H1 (cell line): ENCODE measurements around the gene URB2. TPM values are rescaled to one million over a fixed set of nuclear protein-coding genes. Genes with fewer than 3 reads are reported as not detected.
A peak's percentile ranks its signal among the peaks of the same experiment; 100 is the strongest.

Experiments used
- CTCF ChIA-PET: fragments of 300-600 bp; sonication (Branson Sonifier 250); formaldehyde crosslinking; loops from one replicate; lab custom pipeline; 2021; ENCODE audit not compliant: partially characterized antibody; lab: Charles Lee
- POLR2A ChIA-PET: fragments of 300-600 bp; sonication (Branson Sonifier 250); formaldehyde crosslinking; loops from one replicate; lab custom pipeline; 2021; ENCODE audit warnings: inconsistent platforms; ENCODE audit not compliant: partially characterized antibody; lab: Charles Lee
- DNase-seq, 2 experiments: peaks; one replicate each; pipeline versions ENCODE4 v3.0.0 to v3.0.0-alpha.2; 2010 to 2022; ENCODE audit warnings: low spot score in 2 of 2, low read depth in 1 of 2, mixed read lengths in 1 of 2
- FAIRE-seq: peaks from 2 replicates; lab custom pipeline; 2011; peaks lifted over from hg19 to GRCh38; lab: Jason Lieb, UNC
- H2AFZ ChIP-seq: 2 replicates; pipeline ENCODE4 v1.8.1; 2012; ENCODE audit warnings: low read length, inconsistent platforms
- H2AK5ac ChIP-seq: 2 replicates; pipeline ENCODE4 v1.6.1; 2013; ENCODE audit warnings: low read depth, low read length
- H2BK120ac ChIP-seq: replicated peaks from 2 replicates; pipeline ENCODE3; 2013; ENCODE audit warnings: low read depth, low read length, inconsistent platforms
- H2BK12ac ChIP-seq: 2 replicates; pipeline ENCODE4 v1.6.1; 2013; ENCODE audit warnings: low read depth, low read length
- H2BK15ac ChIP-seq: 2 replicates; pipeline ENCODE4 v1.6.1; 2013; ENCODE audit warnings: low read length
- H2BK20ac ChIP-seq: 2 replicates; pipeline ENCODE4 v1.6.1; 2013; ENCODE audit warnings: low read length
- H2BK5ac ChIP-seq: 2 replicates; pipeline ENCODE4 v1.6.1; 2013; ENCODE audit warnings: low read depth, low read length
- H3K14ac ChIP-seq: 2 replicates; pipeline ENCODE4 v1.6.1; 2013; ENCODE audit warnings: inconsistent platforms; ENCODE audit not compliant: insufficient read length
- H3K18ac ChIP-seq: 2 replicates; pipeline ENCODE4 v1.6.1; 2013; ENCODE audit warnings: low read length; ENCODE audit errors: extremely low read depth
- H3K23ac ChIP-seq: 2 replicates; pipeline ENCODE4 v1.6.1; 2013; ENCODE audit warnings: inconsistent platforms; ENCODE audit not compliant: insufficient read length
- H3K23me2 ChIP-seq: 2 replicates; pipeline ENCODE4 v1.6.1; 2013; ENCODE audit warnings: low read depth, low read length
- H3K27ac ChIP-seq: 2 replicates; pipeline ENCODE4 v1.6.1; 2011; ENCODE audit warnings: low read depth, low read length, inconsistent platforms
- H3K27me3 ChIP-seq, 4 experiments: replicated peaks in 1 of 4; 1 replicate in 1 of 4; 2 replicates in 3 of 4; pipeline versions ENCODE4 v1.6.1 to v1.8.1; 2011 to 2013; ENCODE audit warnings: low read length in 3 of 4, mild to moderate bottlenecking in 3 of 4, inconsistent platforms in 2 of 4, mixed read lengths in 2 of 4, moderate library complexity in 1 of 4; ENCODE audit not compliant: control insufficient read depth in 3 of 4, insufficient read depth in 3 of 4; ENCODE audit errors: extremely low read depth in 1 of 4
- H3K36me3 ChIP-seq, 4 experiments: 2 replicates each; pipeline versions ENCODE4 v1.6.1 to v1.8.1; 2011 to 2013; ENCODE audit warnings: mild to moderate bottlenecking in 4 of 4, low read length in 3 of 4, moderate library complexity in 2 of 4, control low read depth in 1 of 4, inconsistent platforms in 1 of 4; ENCODE audit not compliant: insufficient read depth in 4 of 4, control insufficient read depth in 2 of 4
- H3K4ac ChIP-seq: replicated peaks from 2 replicates; pipeline ENCODE3; 2013; ENCODE audit warnings: low read length, low read depth, mixed read lengths, inconsistent platforms; ENCODE audit not compliant: insufficient read length
- H3K4me1 ChIP-seq, 4 experiments: replicated peaks in 1 of 4; 1 replicate in 1 of 4; 2 replicates in 3 of 4; pipeline versions ENCODE4 v1.6.1 to v1.8.1; 2011 to 2013; ENCODE audit warnings: low read length in 3 of 4, inconsistent platforms in 2 of 4, mixed read lengths in 1 of 4; ENCODE audit not compliant: insufficient read depth in 4 of 4, control insufficient read depth in 3 of 4
- H3K4me2 ChIP-seq, 2 experiments: 2 replicates each; pipeline versions ENCODE4 v1.6.1 to v1.8.1; 2011 to 2013; ENCODE audit warnings: low read depth in 2 of 2, low read length in 2 of 2, control low read depth in 1 of 2, inconsistent platforms in 1 of 2, mild to moderate bottlenecking in 1 of 2; ENCODE audit not compliant: insufficient read depth in 1 of 2
- H3K4me3 ChIP-seq, 4 experiments: fragments of 200-600, 300-600 bp in 1 of 4; sonication (generic), shearing (Covaris generic), sonication (Bioruptor Twin) in 1 of 4; 2 replicates each; pipeline versions ENCODE4 v1.5.1 to v1.8.1; 2011 to 2016; ENCODE audit warnings: low read length in 4 of 4, low read depth in 3 of 4, control low read depth in 2 of 4, inconsistent platforms in 2 of 4, mild to moderate bottlenecking in 2 of 4, mixed read lengths in 1 of 4, moderate library complexity in 1 of 4; ENCODE audit not compliant: insufficient read depth in 2 of 4; ENCODE audit errors: extremely low read depth in 1 of 4
- H3K56ac ChIP-seq: replicated peaks from 2 replicates; pipeline ENCODE3; 2013; ENCODE audit warnings: low read depth, mild to moderate bottlenecking, mixed read lengths, low read length, inconsistent platforms; ENCODE audit not compliant: insufficient read length
- H3K79me1 ChIP-seq: 2 replicates; pipeline ENCODE4 v1.6.1; 2013; ENCODE audit warnings: low read depth, low read length, control low read depth
- H3K79me2 ChIP-seq, 2 experiments: 2 replicates each; pipeline versions ENCODE4 v1.6.1 to v1.8.1; 2012 to 2013; ENCODE audit warnings: low read length in 2 of 2, mild to moderate bottlenecking in 2 of 2, inconsistent platforms in 1 of 2; ENCODE audit not compliant: insufficient read depth in 2 of 2, control insufficient read depth in 1 of 2
- H3K9ac ChIP-seq, 4 experiments: replicated peaks in 1 of 4; 1 replicate in 1 of 4; 2 replicates in 3 of 4; pipeline versions ENCODE4 v1.6.1 to v1.8.1; 2011 to 2013; ENCODE audit warnings: low read depth in 3 of 4, low read length in 3 of 4, control low read depth in 2 of 4, mild to moderate bottlenecking in 2 of 4, moderate library complexity in 2 of 4, inconsistent platforms in 1 of 4; ENCODE audit errors: extremely low read depth in 1 of 4
- H3K9me3 ChIP-seq, 2 experiments: 2 replicates each; pipeline versions ENCODE4 v1.6.1 to v1.8.1; 2012 to 2013; ENCODE audit warnings: mild to moderate bottlenecking in 2 of 2, moderate library complexity in 2 of 2, control low read depth in 1 of 2, inconsistent platforms in 1 of 2, low read depth in 1 of 2, low read length in 1 of 2, mixed read lengths in 1 of 2; ENCODE audit not compliant: insufficient read depth in 2 of 2
- H4K20me1 ChIP-seq, 2 experiments: replicated peaks in 1 of 2; 2 replicates each; pipeline versions ENCODE3 to v1.8.1; 2011 to 2013; ENCODE audit warnings: inconsistent platforms in 2 of 2, low read length in 2 of 2, mild to moderate bottlenecking in 1 of 2; ENCODE audit not compliant: insufficient read depth in 2 of 2, control insufficient read depth in 1 of 2
- H4K5ac ChIP-seq: 2 replicates; pipeline ENCODE4 v1.6.1; 2013; ENCODE audit warnings: low read length, low read depth, mixed read lengths, inconsistent platforms; ENCODE audit not compliant: insufficient read length
- H4K8ac ChIP-seq: 2 replicates; pipeline ENCODE4 v1.8.0; 2013; ENCODE audit warnings: mild to moderate bottlenecking, moderate library complexity, low read length, inconsistent platforms; ENCODE audit not compliant: insufficient read depth; ENCODE audit errors: extremely low read depth
- H4K91ac ChIP-seq: replicated peaks from 2 replicates; pipeline ENCODE3; 2013; ENCODE audit warnings: low read length, mixed read lengths, inconsistent platforms; ENCODE audit not compliant: insufficient read length
- CREB1 ChIP-seq: IDR thresholded peaks from 2 replicates; pipeline ENCODE4 v1.6.1; 2012; ENCODE audit warnings: inconsistent platforms
- E2F6 ChIP-seq: IDR thresholded peaks from 2 replicates; pipeline ENCODE4 v1.6.1; 2012; ENCODE audit warnings: inconsistent platforms
- GTF2F1 ChIP-seq: IDR thresholded peaks from 2 replicates; pipeline ENCODE4 v1.6.1; 2012; ENCODE audit warnings: low read depth, low read length, improper control_type of control experiment, borderline replicate concordance
- KDM1A ChIP-seq: fragments of 200-600, 300-600 bp; sonication (generic); IDR thresholded peaks from 2 replicates; pipeline ENCODE4 v1.7.1; 2016; ENCODE audit warnings: mild to moderate bottlenecking, low read length, borderline replicate concordance
- POU5F1 ChIP-seq: IDR thresholded peaks from 2 replicates; pipeline ENCODE4 v1.6.1; 2011; ENCODE audit warnings: low read depth, mild to moderate bottlenecking, low read length, moderate library complexity
- RFX5 ChIP-seq: IDR thresholded peaks from 2 replicates; pipeline ENCODE4 v1.6.1; 2011; ENCODE audit warnings: low read depth, low read length, improper control_type of control experiment, borderline replicate concordance
- RNF2 ChIP-seq: fragments of 200-900, 300-1000 bp; sonication (generic); IDR thresholded peaks from 2 replicates; pipeline ENCODE4 v1.7.1; 2016; ENCODE audit warnings: borderline replicate concordance, low read depth, mild to moderate bottlenecking, antibody characterized with exemption, low read length; ENCODE audit not compliant: poor library complexity, severe bottlenecking; ENCODE audit errors: missing control alignments
- SAP30 ChIP-seq: fragments of 300-600 bp; sonication (generic); IDR thresholded peaks from 2 replicates; pipeline ENCODE4 v1.7.1; 2012; ENCODE audit warnings: low read length, moderate library complexity, mild to moderate bottlenecking, inconsistent platforms; ENCODE audit not compliant: insufficient read depth, insufficient replicate concordance
- TBP ChIP-seq: IDR thresholded peaks from 2 replicates; pipeline ENCODE4 v1.6.1; 2011; ENCODE audit warnings: low read depth, low read length, improper control_type of control experiment
- TCF12 ChIP-seq: IDR thresholded peaks from 2 replicates; pipeline ENCODE4 v1.6.1; 2011; ENCODE audit warnings: low read depth, mild to moderate bottlenecking, low read length
- WGBS, 2 experiments: shearing (Covaris generic) in 1 of 2; methylation state at CpG; one replicate each; pipeline versions ENCODE4 v1.1.6 to v1.1.7; 2013 to 2015; ENCODE audit warnings: low lambda C conversion rate in 2 of 2, mixed read lengths in 2 of 2, inconsistent platforms in 1 of 2, low coverage in 1 of 2, missing lambda C conversion rate in 1 of 2; ENCODE audit not compliant: insufficient replicate concordance in 2 of 2, insufficient coverage in 1 of 2, insufficient read length in 1 of 2; ENCODE audit errors: extremely low coverage in 1 of 2, missing lambda C conversion rate in 1 of 2; 5-methylcytosine and 5-hydroxymethylcytosine counted together
- polyA plus RNA-seq, 7 experiments: library from polyadenylated mRNA; depleted of rRNA in 3 of 7; stranded (reverse) in 5 of 7; unstranded in 2 of 7; fragments of >200 nt in 5 of 7; fragments of 200-250 nt in 2 of 7; gene quantifications; 1 replicate in 5 of 7; 2 replicates in 1 of 7; 4 replicates in 1 of 7; pipeline versions ENCODE4 v1.2.1 to v1.2.3, GENCODE V29; 2011 to 2013; ENCODE audit warnings: missing spikeins in 2 of 7, mixed read lengths in 2 of 7
- total RNA-seq: library from RNA; stranded (reverse); fragmentation: NEBNext Ultra II Directional; extraction: Animal tissue kit (Norgen Biotek cat#: 25700); gene quantifications from 2 replicates; pipeline ENCODE4 v1.2.1, GENCODE V29; 2021

Gene URB2
- total and polyA plus RNA-seq, 2 of the 8 experiments (the other 6 are each of a cell fraction or from before 2014, with no cell fraction given): 13.7 to 33.0 TPM

DNA sequence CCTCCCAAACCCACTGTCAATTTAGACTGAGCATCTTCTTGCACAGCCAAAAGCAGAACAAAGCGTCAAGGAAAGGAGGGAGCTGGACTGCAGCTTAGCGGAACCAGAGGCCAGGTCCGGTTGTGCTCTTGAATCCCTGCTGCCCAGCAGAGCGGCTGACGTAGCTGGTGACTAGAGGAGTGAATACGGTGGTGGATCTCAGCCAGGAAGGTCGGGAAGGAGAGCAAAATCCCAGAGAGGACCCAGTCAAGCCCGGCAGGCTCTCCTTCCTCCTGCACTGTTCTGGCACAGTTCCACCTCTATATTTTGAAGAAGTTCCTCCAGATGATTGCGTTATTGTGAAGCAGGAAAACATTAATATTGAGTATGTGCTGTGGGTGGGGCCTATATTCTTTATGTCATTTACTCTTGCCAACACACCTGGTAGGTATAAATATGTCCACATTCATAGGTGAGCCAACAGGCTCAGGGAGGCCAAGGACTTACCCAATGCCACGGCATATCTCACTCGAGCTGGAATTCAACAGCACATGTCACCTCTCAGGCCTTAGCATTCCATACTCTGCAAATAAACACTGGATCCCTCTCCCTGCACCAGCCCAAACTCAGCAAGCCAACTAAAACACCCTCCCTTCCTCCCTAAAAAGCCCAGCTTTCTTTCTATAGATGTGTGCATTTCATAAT lies 43.9 kb upstream of the URB2 start:
- Histone ChIP-seq H3K4ac (no peak overlapping the region), H3K36me3 (no peaks in the 10 kb centered on the region), H3K14ac (no peak overlapping the region), H3K18ac (no peak overlapping the region), H3K9me3 (no peaks in the 10 kb centered on the region), H3K4me3 (no peak overlapping the region), H2BK5ac (no peak overlapping the region), H2AFZ (0 out of 2 replicates have a peak overlapping the region, but pooled peaks have one; percentile 78), H3K4me2 (no peak overlapping the region), H2BK20ac (no peak overlapping the region), H3K56ac (no peak overlapping the region), H3K79me1 (no peaks in the 10 kb centered on the region), H3K79me2 (no peaks in the 10 kb centered on the region), H3K27ac (no peak overlapping the region), H3K23ac (no peak overlapping the region), H3K23me2 (no peaks in the 10 kb centered on the region), H4K91ac (no peak overlapping the region), H3K9ac (no peak overlapping the region), H2AK5ac (no peak overlapping the region), H2BK15ac (no peak overlapping the region), H2BK12ac (no peak overlapping the region), H2BK120ac (no peak overlapping the region), H3K4me1 (peaks cover 0 to 7% (median 0%) of the 10 kb centered on the region in 4 experiments; a peak in 2 of 7 replicates), H4K20me1 (no peaks in the 10 kb centered on the region), H4K8ac (no peak overlapping the region), H4K5ac (no peak overlapping the region), H3K27me3 (no peaks in the 10 kb centered on the region; a peak in 1 of 7 replicates)
- DNase-seq (no peak), FAIRE-seq (no peak)
- WGBS, 2 experiments: 78% methylated on average over 11 of the region's 11 CpGs; no CpG with 5 or more reads in 1 of the 2 experiments
- CTCF ChIA-PET: no interaction called here
- POLR2A ChIA-PET: no interaction called here
- TF ChIP-seq SAP30 (no peak), CREB1 (no peak), TBP (no peak), RFX5 (no peak), KDM1A (no peak), TCF12 (no peak), E2F6 (no peak), POU5F1 (no peak), GTF2F1 (no peak), RNF2 (no peak)
